Neural cell (in vitro differentiated cells): ENCODE results near the gene TMEM53. TPM values are rescaled to one million over a fixed set of nuclear protein-coding genes. Genes with fewer than 3 reads are reported as not detected.

Experiments
- H2AFZ ChIP-seq: fragments of 200-600, 300-800 bp; sonication (generic), shearing (Covaris generic); 2 replicates; pipeline ENCODE4 v1.6.0; 2014; ENCODE audit warnings: low read depth, mild to moderate bottlenecking, antibody characterized with exemption, low read length, moderate library complexity
- H3F3A ChIP-seq: fragments of 200-600 bp; shearing (Covaris generic); 2 replicates; pipeline ENCODE4 v1.6.1; 2016; ENCODE audit warnings: mild to moderate bottlenecking, moderate library complexity, mixed read lengths, antibody characterized with exemption, low read length; ENCODE audit not compliant: insufficient read depth, poor library complexity, severe bottlenecking
- H3K27ac ChIP-seq: fragments of 200-600, 300-800 bp; sonication (generic), shearing (Covaris generic); 2 replicates; pipeline ENCODE4 v1.5.1; 2014; ENCODE audit warnings: mild to moderate bottlenecking, low read length, moderate library complexity
- H3K27me3 ChIP-seq: fragments of 300-800, 200-600 bp; sonication (generic), shearing (Covaris generic); 2 replicates; pipeline ENCODE4 v1.6.0; 2014; ENCODE audit warnings: mild to moderate bottlenecking, low read depth, low read length, moderate library complexity; ENCODE audit not compliant: insufficient read depth
- H3K36me3 ChIP-seq: fragments of 300-800, 200-600 bp; sonication (generic), shearing (Covaris generic); 2 replicates; pipeline ENCODE4 v1.5.1; 2014; ENCODE audit warnings: mild to moderate bottlenecking, antibody characterized with exemption, low read length, moderate library complexity; ENCODE audit not compliant: insufficient read depth
- H3K4me2 ChIP-seq: fragments of 300-800, 200-600 bp; sonication (generic), shearing (Covaris generic); 2 replicates; pipeline ENCODE4 v1.6.0; 2014; ENCODE audit warnings: mild to moderate bottlenecking, low read length
- H3K4me3 ChIP-seq: fragments of 300-800, 200-600 bp; sonication (generic), shearing (Covaris generic); 2 replicates; pipeline ENCODE4 v1.5.1; 2014; ENCODE audit warnings: mild to moderate bottlenecking, low read length, moderate library complexity
- H3K79me2 ChIP-seq: fragments of 200-600 bp; shearing (Covaris generic); replicated peaks from 2 replicates; pipeline ENCODE4 v1.6.0; 2014; ENCODE audit warnings: mild to moderate bottlenecking, low read length, moderate library complexity; ENCODE audit not compliant: insufficient read depth
- H3K9ac ChIP-seq: fragments of 300-800, 200-600 bp; sonication (generic), shearing (Covaris generic); 2 replicates; pipeline ENCODE4 v1.6.1; 2016; ENCODE audit warnings: mild to moderate bottlenecking, low read length, mixed read lengths
- H3K9me2 ChIP-seq: fragments of 200-600 bp; shearing (Covaris generic); 2 replicates; pipeline ENCODE4 v1.6.1; 2016; ENCODE audit warnings: mild to moderate bottlenecking, low read length, mixed read lengths; ENCODE audit not compliant: insufficient read depth
- H3K9me3 ChIP-seq: fragments of 200-600, 300-800 bp; sonication (generic), shearing (Covaris generic); 2 replicates; pipeline ENCODE4 v1.6.1; 2016; ENCODE audit warnings: mild to moderate bottlenecking, mixed run types, low read length, moderate library complexity, mixed read lengths
- H4K20me1 ChIP-seq: fragments of 200-600 bp; shearing (Covaris generic); 2 replicates; pipeline ENCODE4 v1.6.1; 2016; ENCODE audit warnings: mild to moderate bottlenecking, mixed run types; ENCODE audit not compliant: insufficient read depth
- CTCF ChIP-seq: fragments of 450-650 bp; IDR thresholded peaks from 2 replicates; pipeline ENCODE4 v1.5.1; 2014; ENCODE audit warnings: antibody characterized with exemption, mild to moderate bottlenecking, moderate library complexity; ENCODE audit not compliant: poor library complexity, severe bottlenecking
- EP300 ChIP-seq: fragments of 450-650 bp; conservative IDR thresholded peaks from 2 replicates; pipeline ENCODE4 v1.6.1; 2014; ENCODE audit warnings: antibody characterized with exemption, mild to moderate bottlenecking, moderate library complexity; ENCODE audit not compliant: poor library complexity, severe bottlenecking
- EZH2 ChIP-seq: fragments of 200-600, 300-800 bp; shearing (Covaris generic), sonication (generic); IDR thresholded peaks from 2 replicates; pipeline ENCODE4 v1.6.1; 2014; ENCODE audit warnings: antibody characterized with exemption, low read length, borderline replicate concordance, mild to moderate bottlenecking; ENCODE audit not compliant: insufficient read depth, poor library complexity, severe bottlenecking
- MXI1 ChIP-seq: fragments of 450-650 bp; conservative IDR thresholded peaks from 2 replicates; pipeline ENCODE4 v1.6.1; 2014; ENCODE audit warnings: antibody characterized with exemption, mild to moderate bottlenecking; ENCODE audit not compliant: poor library complexity, severe bottlenecking
- POLR2AphosphoS5 ChIP-seq: IDR thresholded peaks from 2 replicates; pipeline ENCODE4 v1.6.1; 2012
- RAD21 ChIP-seq: fragments of 450-650 bp; conservative IDR thresholded peaks from 2 replicates; pipeline ENCODE4 v1.6.1; 2014; ENCODE audit warnings: antibody characterized with exemption, mild to moderate bottlenecking, moderate library complexity
- REST ChIP-seq: IDR thresholded peaks from 2 replicates; pipeline ENCODE4 v1.6.1; 2012; ENCODE audit warnings: borderline replicate concordance
- SMC3 ChIP-seq: fragments of 450-650 bp; conservative IDR thresholded peaks from 2 replicates; pipeline ENCODE4 v1.6.1; 2014; ENCODE audit warnings: antibody characterized with exemption, mild to moderate bottlenecking, moderate library complexity; ENCODE audit not compliant: poor library complexity
- TAF1 ChIP-seq: IDR thresholded peaks from 2 replicates; pipeline ENCODE4 v1.6.1; 2012; ENCODE audit warnings: low read depth
- polyA plus RNA-seq: library from polyadenylated mRNA; depleted of rRNA; stranded (reverse); fragments of >200 nt; gene quantifications from 2 replicates; pipeline ENCODE4 v1.2.3, GENCODE V29; 2014

The TMEM53 gene
- polyA plus RNA-seq, 1 donor from 2014 or later, result 13.4 TPM

GRCh38 chr1:44632598-44632997 is 41.7 kb downstream of the TMEM53 start:
- peak overlapping the region; percentile 35 for H2AFZ ChIP-seq

More at GRCh38 chr1:44632598-44632997, 41.7 kb downstream of the TMEM53 start:
- H3K36me3 ChIP-seq, result no peaks in the 10 kb centered on the region
- H3K9me3 ChIP-seq, result no peaks in the 10 kb centered on the region
- peak overlapping the region; percentile 72 for H3K4me3 ChIP-seq
- peak overlapping the region; percentile 52 for H3K4me2 ChIP-seq
- no peaks in the 10 kb centered on the region for H3F3A ChIP-seq
- H4K20me1 ChIP-seq, result no peaks in the 10 kb centered on the region
- H3K9ac ChIP-seq, result peak overlapping the region; percentile 79
- no peaks in the 10 kb centered on the region for H3K79me2 ChIP-seq
- no peaks in the 10 kb centered on the region for H3K27me3 ChIP-seq
- no peak for TF ChIP-seq EZH2
- no peak for TF ChIP-seq RAD21
- no peak for TF ChIP-seq EP300
- TF ChIP-seq REST, result no peak
- no peak for TF ChIP-seq SMC3
- TF ChIP-seq POLR2AphosphoS5, result no peak
- TF ChIP-seq TAF1, result no peak
- no peak for TF ChIP-seq MXI1
- no peak for TF ChIP-seq CTCF
- H3K27ac ChIP-seq, result peak overlapping the region; percentile 80
- H3K9me2 ChIP-seq, result no peaks in the 10 kb centered on the region
